GM13977 (cell line): ENCODE results near the gene DCK.
"Not testable (repeated sequence)": the region's sequence is repeated elsewhere in the genome, so short reads cannot be mapped to it uniquely, and the experiment has no call there.

ENCODE experiments used
- DNase-seq: peaks from one replicate; pipeline ENCODE4 v3.0.0; 2012; ENCODE audit warnings: low spot score
- in situ Hi-C: fragments of 300-500 bp; cut with MboI; formaldehyde crosslinking; loops from one replicate; pipeline ENCODE4 v1.12.0; 2022; ENCODE audit warnings: low sequenced_read_pairs, low pct_unique_long_range_greater_than_20kb, mixed read lengths, inconsistent platforms; ENCODE audit not compliant: unreplicated experiment
- TF ChIP-seq, protein P1 (sequence below): IDR thresholded peaks from 2 replicates; pipeline ENCODE4 v1.5.1; 2012; ENCODE audit warnings: mild to moderate bottlenecking, control low read depth; ENCODE audit not compliant: insufficient read depth; ENCODE audit errors: extremely low read depth, missing control alignments

DCK gene

DNA sequence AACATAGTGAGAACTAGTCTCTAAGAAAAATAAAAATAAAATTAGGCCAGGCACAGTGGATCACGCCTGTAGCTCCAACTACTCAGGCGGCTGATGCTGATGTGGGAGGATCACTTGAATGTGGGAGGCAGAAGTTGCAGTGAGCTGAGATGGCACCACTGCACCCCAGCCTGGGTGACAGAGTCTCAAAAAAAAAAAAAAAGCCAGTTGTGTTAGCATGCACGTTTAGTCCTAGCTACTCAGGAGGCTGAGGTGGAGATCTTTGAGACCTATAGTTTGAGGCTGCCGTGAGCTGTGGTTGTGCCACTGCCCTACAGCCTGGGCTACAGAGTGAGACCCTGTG lies 2.5 kb downstream of the DCK start:
- in situ Hi-C loops, result no loop called here
- TF ChIP-seq, protein P1, sequence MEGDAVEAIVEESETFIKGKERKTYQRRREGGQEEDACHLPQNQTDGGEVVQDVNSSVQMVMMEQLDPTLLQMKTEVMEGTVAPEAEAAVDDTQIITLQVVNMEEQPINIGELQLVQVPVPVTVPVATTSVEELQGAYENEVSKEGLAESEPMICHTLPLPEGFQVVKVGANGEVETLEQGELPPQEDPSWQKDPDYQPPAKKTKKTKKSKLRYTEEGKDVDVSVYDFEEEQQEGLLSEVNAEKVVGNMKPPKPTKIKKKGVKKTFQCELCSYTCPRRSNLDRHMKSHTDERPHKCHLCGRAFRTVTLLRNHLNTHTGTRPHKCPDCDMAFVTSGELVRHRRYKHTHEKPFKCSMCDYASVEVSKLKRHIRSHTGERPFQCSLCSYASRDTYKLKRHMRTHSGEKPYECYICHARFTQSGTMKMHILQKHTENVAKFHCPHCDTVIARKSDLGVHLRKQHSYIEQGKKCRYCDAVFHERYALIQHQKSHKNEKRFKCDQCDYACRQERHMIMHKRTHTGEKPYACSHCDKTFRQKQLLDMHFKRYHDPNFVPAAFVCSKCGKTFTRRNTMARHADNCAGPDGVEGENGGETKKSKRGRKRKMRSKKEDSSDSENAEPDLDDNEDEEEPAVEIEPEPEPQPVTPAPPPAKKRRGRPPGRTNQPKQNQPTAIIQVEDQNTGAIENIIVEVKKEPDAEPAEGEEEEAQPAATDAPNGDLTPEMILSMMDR, result no peak
- no peak for DNase-seq

DNA sequence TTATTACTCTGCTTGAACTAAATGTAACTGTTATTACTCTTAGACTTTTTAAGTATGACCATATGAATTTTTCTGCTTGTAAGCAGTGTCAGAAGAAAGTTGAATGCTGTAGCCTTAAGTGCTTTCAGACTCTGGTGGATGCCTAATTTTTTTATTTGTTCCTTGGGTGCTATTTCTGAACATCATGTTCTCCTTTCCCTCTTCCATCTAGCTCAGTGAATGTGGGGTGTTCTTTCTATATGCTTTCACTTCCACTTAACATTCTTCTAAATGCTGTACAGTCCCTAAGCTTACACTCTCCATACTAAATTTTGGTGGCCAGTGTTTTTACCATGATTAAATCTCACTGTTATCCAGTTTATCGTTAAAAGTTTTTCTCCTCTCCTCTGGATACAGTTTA lies 3.6 kb downstream of the DCK start:
- TF ChIP-seq, protein P1, result no peak
- no peak for DNase-seq
- in situ Hi-C loops, result no loop called here

DNA sequence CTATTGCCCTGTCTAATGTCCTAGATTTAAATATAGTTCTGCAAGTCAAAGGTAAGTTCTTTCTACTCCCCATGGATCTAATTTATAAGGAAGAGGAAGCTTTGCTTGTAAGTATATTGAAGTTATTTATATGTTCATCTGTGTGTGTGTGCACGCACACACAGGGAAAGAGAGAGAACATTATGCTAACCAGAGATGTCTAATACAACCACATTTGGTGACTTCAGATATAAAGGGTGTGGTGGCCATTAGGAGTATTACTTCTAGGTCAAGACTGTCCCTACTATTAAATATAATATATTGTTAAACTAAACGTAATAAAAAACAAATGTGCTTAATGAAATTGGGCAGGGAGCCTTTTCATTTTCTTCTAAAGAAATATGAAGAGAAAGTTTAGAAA lies 4.1 kb downstream of the DCK start:
- no peak for DNase-seq
- in situ Hi-C loops, result no loop called here
- TF ChIP-seq, protein P1, result no peak

DNA sequence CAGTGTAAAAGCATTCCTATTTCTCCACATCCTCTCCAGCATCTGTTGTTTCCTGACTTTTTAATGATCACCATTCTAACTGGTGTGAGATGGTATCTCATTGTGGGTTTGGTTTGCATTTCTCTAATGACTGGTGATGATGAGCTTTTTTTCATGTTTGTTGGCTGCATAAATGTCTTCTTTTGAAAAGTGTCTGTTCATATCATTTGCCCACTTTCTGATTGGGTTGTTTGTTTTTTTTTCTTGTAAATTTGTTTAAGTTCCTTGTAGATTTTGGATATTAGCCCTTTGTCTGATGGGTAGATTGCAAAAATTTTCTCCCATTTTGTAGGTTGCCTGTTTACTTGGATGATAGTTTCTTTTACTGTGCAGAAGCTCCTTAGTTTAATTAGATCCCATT lies 6.2 kb downstream of the DCK start:
- DNase-seq, in situ Hi-C loops: not testable (repeated sequence)

DNA sequence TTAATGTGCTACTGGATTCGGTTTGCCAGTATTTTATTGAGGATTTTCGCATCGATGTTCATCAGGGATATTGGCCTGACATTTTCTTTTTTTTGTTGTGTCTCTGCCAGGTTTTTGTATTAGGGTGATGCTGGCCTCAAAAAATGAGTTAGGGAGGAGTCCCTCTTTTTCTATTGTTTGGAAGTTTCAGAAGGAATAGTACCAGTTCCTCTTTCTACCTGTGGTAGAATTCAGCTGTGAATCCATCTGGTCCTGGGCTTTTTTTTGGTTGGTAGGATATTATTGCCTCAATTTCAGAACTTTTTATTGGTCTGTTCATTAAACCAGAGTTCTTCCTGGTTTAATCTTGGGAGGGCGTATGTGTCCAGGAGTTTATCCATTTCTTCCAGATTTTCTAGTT lies 7.9 kb downstream of the DCK start:
- DNase-seq, in situ Hi-C loops: not testable (repeated sequence)

DNA sequence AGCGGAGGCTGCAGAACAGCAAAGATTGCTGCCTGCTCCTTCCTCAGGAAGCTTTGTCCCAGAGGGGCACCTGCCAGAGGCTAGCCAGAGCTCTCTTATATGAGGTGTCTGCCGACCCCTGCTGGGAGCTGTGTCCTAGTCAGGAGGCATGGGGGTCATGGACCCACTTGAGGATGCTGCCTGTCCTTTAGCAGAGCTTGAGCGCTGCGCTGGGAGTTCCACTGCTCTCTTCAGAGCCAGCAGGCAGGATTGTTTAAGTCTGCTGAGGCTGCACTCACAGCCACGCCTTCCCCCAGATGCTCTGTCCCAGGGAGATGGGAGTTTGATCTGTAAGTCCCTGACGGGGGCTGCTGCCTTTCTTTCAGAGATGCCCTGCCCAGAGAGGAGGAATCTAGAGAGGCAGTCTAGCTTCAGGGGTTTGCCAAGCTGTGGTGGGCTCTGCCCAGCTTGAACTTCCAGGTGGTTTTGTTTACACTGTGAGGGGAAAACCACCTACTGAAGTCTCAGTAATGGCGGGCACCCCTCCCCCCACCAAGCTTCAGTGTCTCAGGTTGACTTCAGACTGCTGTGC lies 10.9 kb downstream of the DCK start:
- in situ Hi-C loops, result no loop called here
- TF ChIP-seq, protein P1, result peak; percentile 44
- DNase-seq, result no peak

DNA sequence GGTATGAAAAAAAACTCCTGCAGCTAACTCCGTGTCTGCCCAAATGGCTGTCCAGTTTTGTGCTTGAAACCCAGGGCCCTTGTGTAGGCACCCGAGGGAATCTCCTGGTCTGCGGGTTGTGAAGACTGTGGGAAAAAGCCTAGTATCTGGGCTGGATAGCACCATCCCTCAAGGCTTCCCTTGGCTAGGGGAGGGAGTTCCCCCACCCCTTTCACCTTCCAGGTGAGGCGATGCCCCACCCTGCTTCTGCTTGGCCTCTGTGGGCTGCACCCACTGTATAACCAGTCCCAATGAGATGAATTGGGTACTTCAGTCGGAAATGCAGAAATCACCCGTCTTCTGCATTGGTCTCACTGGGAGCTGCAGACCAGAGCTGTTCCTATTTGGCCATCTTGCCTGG lies 11.6 kb downstream of the DCK start:
- in situ Hi-C loops, result not testable (repeated sequence)

DNA sequence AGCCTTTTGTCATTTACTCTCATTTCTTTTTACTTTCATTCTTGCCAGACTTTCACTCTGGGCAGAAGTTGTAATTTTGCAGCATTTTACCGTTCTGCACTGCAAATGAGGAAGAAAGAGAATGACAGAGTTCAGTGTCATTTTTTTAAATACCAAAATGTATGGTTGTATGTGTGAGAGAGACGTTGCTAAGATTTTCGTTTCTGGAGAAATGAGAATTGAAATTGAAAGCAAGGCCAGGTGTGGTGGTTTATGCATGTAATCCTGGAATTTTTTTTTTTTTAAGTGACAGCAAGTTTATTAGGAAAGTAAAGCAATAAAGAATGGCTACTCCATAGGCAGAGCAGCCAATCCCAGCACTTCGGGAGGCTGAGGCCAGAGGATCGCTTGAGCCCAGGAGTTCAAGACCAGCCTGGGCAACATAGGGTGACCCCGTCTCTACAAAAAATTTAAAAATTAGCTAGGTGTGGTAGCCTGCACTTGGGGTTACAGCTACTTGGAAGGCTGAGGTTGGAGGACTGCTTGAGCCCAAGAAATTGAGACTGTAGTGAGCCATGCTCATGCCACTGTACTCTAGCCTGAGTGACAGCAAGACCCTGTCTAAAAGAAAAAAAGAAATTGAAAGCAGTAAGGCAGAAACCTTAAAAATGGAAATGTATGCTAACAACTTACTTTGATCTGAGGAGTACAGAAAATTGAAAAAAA lies 12.9 kb downstream of the DCK start:
- TF ChIP-seq, protein P1, result no peak
- DNase-seq, result peak; percentile 57
- in situ Hi-C loops, result no loop called here

More for the DNA sequence above, 11.6 kb downstream of the DCK start:
- not testable (repeated sequence) for DNase-seq
